Activated CD4-positive, alpha-beta T cell treated with anti-CD3 and anti-CD28 coated beads, Interleukin-2, amount 50 U/mL, for 16 hours (primary cell): Measurements from ENCODE around the gene GRAP2.
"Not testable (repeated sequence)": the region's sequence is repeated elsewhere in the genome, so short reads cannot be mapped to it uniquely, and the experiment has no call there.

ENCODE experiments used
- DNase-seq: peaks from one replicate; pipeline ENCODE4 v3.0.0-alpha.2; 2020

GRAP2 gene

DNA sequence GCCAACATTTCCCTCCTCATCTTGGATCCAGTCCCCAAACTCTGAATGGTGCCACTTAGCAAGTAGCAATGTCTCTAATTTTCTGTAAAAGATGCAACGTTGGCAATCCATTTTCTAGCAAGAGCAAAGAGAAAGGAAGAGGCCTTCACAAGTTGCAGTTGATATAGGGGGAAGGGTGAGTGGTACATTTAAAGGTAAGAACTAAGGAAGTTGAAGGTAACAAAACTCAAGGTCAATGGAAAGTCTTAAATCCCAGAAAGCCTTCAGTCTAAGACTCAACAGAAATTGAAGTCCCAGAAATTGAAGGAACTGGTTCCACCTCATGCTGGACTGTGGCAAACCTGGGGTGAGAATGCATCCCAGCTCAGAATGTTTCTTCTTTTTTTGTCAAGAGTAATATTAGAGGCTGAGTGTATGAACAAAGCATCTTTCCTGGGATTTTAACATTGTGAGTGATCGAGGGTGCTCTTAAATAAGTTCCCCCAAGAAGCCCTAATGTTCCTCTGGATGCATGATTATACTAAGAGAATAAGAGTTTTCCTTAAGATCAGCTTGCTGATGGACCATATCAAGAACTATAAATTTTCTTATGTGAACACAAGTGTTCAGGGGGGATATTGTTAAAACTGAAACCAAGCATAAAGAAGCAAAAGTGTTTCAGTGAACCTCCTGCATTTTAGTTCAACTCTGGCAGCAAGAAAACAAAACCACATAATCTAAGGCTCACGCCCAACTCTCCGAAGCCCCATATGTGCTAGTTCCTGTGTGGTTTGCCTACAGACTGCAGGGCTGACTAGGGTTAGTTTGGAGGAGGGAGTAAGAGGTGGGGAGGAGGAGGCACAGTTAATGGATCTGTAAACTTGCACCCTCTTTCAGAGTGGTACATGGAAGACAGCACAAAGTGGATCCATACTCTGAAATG, at the start of gene GRAP2:
GRAP2 (plus strand) TSS at position 779 of the 922 bp plus-strand sequence. CDS start 46,023 bp downstream, outside the sequence.
- peak; percentile 92 for DNase-seq

- no peak for DNase-seq
Measured at GRCh38 chr22:39851606-39852315, 49.1 kb upstream of the GRAP2 start.

- DNase-seq: no peak
Measured at GRCh38 chr22:39852799-39853198, 48.1 kb upstream of the GRAP2 start.

DNA sequence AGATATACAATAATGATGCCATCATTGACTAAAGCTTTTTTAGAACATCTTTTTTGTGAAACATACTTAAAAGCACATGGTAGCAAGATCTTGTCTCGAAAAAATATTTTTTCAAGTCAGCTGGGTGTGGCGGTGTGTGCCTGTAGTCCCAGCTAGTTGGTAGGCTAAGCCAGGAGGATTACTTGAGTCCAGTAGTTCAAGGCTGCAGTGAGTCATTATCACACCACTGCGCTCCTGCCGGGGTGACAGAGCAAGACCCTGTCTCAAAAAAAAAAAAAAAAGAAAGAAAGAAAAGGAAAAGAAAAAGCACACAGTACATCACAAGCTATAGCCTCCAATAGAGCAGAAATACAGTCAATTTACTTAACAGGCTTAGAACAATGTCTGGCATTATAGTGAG, 44.3 kb upstream of the GRAP2 start:
- no peak for DNase-seq

- DNase-seq: peak; percentile 51
Measured at GRCh38 chr22:39859903-39860588, 40.8 kb upstream of the GRAP2 start.

DNA sequence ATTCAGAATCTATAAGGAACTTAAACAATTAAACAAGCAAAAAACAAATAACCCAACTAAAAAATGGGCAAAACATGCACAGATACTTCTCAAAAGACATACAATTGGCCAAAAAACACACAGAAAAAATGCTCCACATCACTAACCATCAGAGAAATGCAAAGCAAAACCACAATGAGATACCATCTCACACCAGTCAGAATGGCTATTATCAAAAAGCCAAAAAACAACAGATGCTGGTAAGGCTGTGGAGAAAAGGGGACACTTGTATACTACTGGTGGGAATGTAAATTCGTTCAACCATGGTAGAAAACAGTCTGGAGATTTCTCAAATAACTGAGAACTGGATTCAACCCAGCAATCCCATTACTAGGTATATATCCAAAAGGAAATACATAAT, 32.1 kb upstream of the GRAP2 start:
- DNase-seq: no peak

DNA sequence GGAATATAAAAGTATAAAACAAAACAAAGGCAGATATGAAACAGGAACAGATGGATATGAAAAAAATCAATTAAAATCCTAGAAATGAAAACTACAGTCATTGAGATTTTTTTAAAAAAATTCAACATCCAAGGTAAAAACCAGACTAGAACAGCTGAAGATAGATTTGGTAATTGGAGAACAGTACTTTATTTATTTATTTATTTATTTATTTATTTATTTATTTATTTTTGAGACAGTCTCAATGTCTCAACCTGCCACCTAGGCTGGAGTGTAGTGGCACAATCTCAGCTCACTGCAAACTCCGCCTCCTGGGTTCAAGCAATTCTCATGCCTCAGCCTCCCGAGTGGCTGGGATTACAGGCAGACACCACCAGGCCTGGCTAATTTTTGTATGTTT, 31.1 kb upstream of the GRAP2 start:
- not testable (repeated sequence) for DNase-seq

- no peak for DNase-seq
Measured at GRCh38 chr22:39871008-39871798, 29.7 kb upstream of the GRAP2 start.

DNA sequence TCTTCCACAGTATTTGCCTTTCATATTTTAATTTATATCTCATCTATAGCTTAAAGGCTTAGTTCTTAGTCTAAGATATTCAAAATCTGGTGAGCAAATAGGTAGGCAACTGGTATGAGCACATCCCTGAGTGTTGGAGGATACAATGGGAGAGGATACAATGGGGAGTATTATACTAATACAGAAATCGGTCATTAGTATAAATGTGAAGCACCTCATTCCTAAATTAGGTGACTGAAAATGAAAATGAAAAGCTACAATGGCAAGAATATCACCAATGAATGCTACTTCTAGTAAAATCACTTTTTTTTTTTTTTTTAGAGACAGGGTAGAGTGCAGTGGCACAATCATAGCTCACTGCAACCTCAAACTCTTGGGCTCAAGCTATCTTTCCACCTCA, 28.3 kb upstream of the GRAP2 start:
- no peak for DNase-seq

DNA sequence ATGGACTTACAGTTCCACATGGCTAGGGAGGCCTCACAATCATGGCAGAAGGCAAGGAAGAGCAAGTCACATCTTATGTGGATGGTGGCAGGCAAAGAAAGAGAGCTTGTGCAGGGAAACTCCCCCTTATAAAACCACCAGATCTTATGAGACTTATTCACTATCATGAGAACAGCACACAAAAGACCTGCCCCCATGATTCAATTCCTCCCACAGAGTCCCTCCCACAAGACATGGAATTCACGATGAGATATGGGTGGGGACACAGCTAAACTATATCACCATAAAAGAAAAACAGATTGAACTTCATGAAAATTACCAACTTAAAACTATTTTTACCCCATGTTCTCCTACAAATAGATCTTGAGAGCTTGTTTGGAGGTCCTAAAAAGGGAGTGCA, 26.9 kb upstream of the GRAP2 start:
- DNase-seq: no peak

- not testable (repeated sequence) for DNase-seq
Measured at GRCh38 chr22:39875176-39875885, 25.6 kb upstream of the GRAP2 start.

DNA sequence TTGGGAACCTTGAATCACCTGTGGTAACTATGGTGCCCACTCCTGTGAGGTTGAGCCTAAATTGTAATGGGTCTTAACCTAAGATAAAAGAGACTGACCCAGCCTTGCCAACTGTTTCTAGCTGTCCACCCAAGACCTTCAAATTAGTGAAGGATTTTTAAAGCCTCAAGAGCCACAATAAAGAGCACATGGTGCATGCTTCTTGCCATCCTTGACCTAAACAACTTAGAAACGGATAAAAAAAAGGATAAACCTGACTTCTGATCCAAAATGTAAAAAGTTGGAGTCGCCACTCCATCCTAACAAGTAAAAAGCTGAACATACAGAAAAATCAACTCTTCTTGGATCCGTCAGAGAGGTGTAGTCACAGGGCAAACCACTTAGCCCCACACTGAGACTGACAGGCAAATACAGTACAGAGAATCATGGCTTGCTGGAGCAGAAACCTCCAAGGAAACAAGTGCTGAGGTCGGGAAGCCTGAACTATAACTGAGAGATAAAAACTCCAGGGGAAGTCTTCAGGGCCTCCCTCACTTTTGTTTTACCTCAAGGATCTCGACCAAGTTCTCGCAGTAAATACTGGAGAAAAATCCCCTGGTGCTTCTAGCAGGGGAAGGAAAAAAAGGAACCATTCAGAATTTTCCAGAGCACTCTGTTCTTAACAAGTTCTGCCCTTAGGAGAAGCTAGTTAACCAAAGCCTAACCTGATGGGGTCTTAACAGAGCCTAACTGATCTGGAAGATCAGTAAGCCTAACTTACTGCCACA, 23.6 kb upstream of the GRAP2 start:
- no peak for DNase-seq

- DNase-seq: no peak
Measured at GRCh38 chr22:39880722-39881121, 20.2 kb upstream of the GRAP2 start.

- DNase-seq: no peak
Measured at GRCh38 chr22:39883057-39883456, 17.8 kb upstream of the GRAP2 start.

- DNase-seq: not testable (repeated sequence)
Measured at GRCh38 chr22:39889924-39890323, 11.0 kb upstream of the GRAP2 start.

GRCh38 chr22:39893526-39893925, 7.4 kb upstream of the GRAP2 start, which contains the start of gene ENTHD1:
Gene ENTHD1 (minus strand): TSS chr22:39893760. CDS start chr22:39887748, 6,012 bp downstream.
- no peak for DNase-seq

- no peak for DNase-seq
Measured at GRCh38 chr22:39894554-39895092, 6.3 kb upstream of the GRAP2 start.

DNA sequence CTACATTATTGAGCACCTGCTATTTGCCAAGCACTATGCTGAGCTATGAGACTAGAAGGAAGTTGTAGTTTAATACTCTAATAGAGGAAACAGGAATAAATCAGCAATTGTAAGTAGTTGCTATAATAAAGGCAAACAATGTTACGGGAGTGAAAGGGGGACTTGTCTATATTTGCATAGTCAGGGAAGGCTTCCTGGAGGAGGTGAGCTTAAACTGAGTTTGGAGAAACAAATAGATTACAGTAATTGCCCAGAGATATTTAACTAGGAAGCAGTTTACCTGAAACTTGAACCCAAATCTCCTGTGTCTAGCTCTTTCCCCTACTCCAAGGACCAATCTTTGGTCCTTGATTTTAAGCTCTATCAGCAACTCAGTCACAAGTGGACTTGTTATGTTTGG, 5.2 kb upstream of the GRAP2 start:
- DNase-seq: no peak

GRCh38 chr22:39896313-39896996, 4.4 kb upstream of the GRAP2 start:
- no peak for DNase-seq

GRCh38 chr22:39897841-39898240, 3.0 kb upstream of the GRAP2 start:
- no peak for DNase-seq
